Panc1 (cell line): ENCODE results near the gene SRSF2.
"Not testable (repeated sequence)": the region's sequence is repeated elsewhere in the genome, so short reads cannot be mapped to it uniquely, and the experiment has no call there.

ENCODE experiments used
- TF ChIP-seq, protein P1 (sequence below): fragments of 450-650 bp; IDR thresholded peaks from 2 replicates; pipeline ENCODE4 v1.5.1; 2017; ENCODE audit warnings: mild to moderate bottlenecking
- TF ChIP-seq, protein P2 (sequence below), 2 experiments: IDR thresholded peaks; 2 replicates each; pipeline ENCODE4 v1.6.1; 2011 to 2012; ENCODE audit warnings: low read depth in 2 of 2, control low read depth in 1 of 2, low read length in 1 of 2, mild to moderate bottlenecking in 1 of 2, moderate library complexity in 1 of 2; ENCODE audit not compliant: insufficient read depth in 1 of 2

DNA sequence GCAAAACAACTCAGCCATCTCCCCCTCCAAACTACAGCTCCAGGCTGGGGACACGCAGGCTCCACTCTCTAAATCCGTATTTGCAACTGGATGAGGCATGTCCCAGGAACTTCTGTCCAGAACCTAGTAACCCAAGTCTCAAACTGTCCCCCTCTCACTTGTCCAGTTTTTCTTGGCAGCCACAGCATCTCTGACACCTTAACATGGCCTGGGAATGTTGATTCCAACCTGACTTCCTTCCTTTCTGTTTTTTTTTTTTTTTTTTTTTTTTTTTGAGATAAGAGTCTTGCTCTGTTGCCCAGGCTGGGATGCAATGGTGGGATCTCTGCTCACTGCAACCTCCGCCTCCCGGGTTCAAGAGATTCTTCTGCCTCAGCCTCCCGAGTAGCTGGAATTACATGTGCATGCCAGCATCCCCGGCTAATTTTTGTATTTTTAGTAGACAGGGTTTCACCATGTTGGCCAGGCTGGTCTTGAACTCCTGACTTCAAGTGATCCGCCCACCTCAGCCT, 38.6 kb downstream of the SRSF2 start:
- TF ChIP-seq, protein P1, sequence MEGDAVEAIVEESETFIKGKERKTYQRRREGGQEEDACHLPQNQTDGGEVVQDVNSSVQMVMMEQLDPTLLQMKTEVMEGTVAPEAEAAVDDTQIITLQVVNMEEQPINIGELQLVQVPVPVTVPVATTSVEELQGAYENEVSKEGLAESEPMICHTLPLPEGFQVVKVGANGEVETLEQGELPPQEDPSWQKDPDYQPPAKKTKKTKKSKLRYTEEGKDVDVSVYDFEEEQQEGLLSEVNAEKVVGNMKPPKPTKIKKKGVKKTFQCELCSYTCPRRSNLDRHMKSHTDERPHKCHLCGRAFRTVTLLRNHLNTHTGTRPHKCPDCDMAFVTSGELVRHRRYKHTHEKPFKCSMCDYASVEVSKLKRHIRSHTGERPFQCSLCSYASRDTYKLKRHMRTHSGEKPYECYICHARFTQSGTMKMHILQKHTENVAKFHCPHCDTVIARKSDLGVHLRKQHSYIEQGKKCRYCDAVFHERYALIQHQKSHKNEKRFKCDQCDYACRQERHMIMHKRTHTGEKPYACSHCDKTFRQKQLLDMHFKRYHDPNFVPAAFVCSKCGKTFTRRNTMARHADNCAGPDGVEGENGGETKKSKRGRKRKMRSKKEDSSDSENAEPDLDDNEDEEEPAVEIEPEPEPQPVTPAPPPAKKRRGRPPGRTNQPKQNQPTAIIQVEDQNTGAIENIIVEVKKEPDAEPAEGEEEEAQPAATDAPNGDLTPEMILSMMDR, result not testable (repeated sequence)
- TF ChIP-seq, protein P2, sequence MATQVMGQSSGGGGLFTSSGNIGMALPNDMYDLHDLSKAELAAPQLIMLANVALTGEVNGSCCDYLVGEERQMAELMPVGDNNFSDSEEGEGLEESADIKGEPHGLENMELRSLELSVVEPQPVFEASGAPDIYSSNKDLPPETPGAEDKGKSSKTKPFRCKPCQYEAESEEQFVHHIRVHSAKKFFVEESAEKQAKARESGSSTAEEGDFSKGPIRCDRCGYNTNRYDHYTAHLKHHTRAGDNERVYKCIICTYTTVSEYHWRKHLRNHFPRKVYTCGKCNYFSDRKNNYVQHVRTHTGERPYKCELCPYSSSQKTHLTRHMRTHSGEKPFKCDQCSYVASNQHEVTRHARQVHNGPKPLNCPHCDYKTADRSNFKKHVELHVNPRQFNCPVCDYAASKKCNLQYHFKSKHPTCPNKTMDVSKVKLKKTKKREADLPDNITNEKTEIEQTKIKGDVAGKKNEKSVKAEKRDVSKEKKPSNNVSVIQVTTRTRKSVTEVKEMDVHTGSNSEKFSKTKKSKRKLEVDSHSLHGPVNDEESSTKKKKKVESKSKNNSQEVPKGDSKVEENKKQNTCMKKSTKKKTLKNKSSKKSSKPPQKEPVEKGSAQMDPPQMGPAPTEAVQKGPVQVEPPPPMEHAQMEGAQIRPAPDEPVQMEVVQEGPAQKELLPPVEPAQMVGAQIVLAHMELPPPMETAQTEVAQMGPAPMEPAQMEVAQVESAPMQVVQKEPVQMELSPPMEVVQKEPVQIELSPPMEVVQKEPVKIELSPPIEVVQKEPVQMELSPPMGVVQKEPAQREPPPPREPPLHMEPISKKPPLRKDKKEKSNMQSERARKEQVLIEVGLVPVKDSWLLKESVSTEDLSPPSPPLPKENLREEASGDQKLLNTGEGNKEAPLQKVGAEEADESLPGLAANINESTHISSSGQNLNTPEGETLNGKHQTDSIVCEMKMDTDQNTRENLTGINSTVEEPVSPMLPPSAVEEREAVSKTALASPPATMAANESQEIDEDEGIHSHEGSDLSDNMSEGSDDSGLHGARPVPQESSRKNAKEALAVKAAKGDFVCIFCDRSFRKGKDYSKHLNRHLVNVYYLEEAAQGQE (IDR thresholded peaks at IDR 0.05; ENCODE audit: insufficient read depth in 1 of 2, low read depth in 2 of 2, low read length in 1 of 2), result not testable (repeated sequence)
